ENCODE measurements around the gene UNC80. TPM values are rescaled to one million over a fixed set of nuclear protein-coding genes. Genes with fewer than 3 reads are reported as not detected.
A peak's percentile ranks its signal among the peaks of the same experiment; 100 is the strongest.

UNC80 gene, protein sequence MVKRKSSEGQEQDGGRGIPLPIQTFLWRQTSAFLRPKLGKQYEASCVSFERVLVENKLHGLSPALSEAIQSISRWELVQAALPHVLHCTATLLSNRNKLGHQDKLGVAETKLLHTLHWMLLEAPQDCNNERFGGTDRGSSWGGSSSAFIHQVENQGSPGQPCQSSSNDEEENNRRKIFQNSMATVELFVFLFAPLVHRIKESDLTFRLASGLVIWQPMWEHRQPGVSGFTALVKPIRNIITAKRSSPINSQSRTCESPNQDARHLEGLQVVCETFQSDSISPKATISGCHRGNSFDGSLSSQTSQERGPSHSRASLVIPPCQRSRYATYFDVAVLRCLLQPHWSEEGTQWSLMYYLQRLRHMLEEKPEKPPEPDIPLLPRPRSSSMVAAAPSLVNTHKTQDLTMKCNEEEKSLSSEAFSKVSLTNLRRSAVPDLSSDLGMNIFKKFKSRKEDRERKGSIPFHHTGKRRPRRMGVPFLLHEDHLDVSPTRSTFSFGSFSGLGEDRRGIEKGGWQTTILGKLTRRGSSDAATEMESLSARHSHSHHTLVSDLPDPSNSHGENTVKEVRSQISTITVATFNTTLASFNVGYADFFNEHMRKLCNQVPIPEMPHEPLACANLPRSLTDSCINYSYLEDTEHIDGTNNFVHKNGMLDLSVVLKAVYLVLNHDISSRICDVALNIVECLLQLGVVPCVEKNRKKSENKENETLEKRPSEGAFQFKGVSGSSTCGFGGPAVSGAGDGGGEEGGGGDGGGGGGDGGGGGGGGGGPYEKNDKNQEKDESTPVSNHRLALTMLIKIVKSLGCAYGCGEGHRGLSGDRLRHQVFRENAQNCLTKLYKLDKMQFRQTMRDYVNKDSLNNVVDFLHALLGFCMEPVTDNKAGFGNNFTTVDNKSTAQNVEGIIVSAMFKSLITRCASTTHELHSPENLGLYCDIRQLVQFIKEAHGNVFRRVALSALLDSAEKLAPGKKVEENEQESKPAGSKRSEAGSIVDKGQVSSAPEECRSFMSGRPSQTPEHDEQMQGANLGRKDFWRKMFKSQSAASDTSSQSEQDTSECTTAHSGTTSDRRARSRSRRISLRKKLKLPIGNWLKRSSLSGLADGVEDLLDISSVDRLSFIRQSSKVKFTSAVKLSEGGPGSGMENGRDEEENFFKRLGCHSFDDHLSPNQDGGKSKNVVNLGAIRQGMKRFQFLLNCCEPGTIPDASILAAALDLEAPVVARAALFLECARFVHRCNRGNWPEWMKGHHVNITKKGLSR (N-terminal part only)
- total RNA-seq (ENCODE audit: low replicate concordance) = not detected in 2 replicates

DNA sequence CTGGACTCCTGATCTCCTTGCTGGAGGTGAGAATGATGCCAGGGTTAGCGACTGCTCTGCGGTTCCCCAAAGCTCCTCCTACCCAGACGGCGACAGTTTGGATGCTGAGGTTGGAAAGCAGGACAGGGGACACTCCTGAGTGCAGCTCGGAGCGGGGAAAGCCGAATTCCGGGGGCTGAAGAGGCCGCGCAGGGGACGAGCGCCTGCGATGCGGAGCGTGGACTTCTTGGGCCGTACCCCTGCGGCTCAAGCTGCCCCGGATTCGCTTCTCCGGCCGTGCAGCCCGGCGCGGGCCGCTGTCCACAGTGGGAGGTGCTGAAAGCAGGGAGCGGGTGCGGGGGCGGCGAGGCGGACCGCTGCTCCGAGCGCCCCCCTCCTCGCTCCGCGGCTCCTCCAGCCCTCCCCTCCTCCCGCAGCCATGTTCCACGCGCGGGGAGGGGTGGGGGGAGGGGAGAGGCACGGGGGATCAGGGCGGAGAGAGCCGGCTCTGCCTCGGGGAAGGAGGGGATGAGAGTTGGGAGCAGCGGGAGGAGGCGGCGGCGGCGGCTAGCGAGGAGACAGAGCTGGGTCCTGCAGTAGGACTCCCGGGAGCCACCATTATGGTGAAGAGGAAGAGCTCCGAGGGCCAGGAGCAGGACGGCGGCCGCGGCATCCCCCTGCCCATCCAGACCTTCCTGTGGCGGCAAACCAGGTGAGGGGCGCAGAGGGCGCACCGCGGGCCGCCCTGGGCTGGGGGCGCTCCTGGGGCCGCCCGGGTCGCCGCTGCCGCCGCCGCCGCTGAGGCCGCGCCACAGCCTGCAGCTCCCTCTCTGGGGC lies at the start of gene UNC80:
UNC80 (plus strand) TSS at position 359 of the 816 bp plus-strand sequence; CDS start at position 600, 241 bp downstream.
- peak within 1 kb of the TSS; percentile 57 for H3K4me3 ChIP-seq (ENCODE audit: low read depth, low read length)
- TF ChIP-seq, protein P1, sequence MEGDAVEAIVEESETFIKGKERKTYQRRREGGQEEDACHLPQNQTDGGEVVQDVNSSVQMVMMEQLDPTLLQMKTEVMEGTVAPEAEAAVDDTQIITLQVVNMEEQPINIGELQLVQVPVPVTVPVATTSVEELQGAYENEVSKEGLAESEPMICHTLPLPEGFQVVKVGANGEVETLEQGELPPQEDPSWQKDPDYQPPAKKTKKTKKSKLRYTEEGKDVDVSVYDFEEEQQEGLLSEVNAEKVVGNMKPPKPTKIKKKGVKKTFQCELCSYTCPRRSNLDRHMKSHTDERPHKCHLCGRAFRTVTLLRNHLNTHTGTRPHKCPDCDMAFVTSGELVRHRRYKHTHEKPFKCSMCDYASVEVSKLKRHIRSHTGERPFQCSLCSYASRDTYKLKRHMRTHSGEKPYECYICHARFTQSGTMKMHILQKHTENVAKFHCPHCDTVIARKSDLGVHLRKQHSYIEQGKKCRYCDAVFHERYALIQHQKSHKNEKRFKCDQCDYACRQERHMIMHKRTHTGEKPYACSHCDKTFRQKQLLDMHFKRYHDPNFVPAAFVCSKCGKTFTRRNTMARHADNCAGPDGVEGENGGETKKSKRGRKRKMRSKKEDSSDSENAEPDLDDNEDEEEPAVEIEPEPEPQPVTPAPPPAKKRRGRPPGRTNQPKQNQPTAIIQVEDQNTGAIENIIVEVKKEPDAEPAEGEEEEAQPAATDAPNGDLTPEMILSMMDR (IDR thresholded peaks at IDR 0.05; ENCODE audit: insufficient read depth, low read length) = no peak
- peak; percentile 49 for DNase-seq (ENCODE audit: low read depth)

DNA sequence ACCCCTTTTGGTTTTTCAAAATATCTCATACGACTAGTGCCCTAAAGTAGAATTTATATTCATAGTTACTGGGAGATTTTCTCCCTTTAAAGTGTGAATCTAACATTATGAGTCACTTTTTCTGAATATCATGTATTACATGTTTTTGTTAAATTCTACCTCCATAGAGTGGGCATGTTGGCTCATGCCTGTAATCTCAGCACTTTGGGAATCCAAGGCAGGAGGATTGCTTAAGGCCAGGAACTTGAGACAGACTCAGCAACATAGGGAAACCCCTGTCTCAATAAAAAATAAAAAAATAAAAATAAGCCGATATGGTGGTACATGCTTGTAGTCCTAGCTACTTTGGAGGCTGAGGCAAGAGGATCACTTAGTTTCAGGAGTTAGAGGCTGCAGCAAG lies 45.3 kb upstream of the UNC80 start:
- TF ChIP-seq, protein P1 (IDR thresholded peaks at IDR 0.05; ENCODE audit: insufficient read depth, low read length) = no peak
- H3K4me3 ChIP-seq (ENCODE audit: low read depth, low read length) = no peak overlapping the region
- DNase-seq (ENCODE audit: low read depth) = no peak

DNA sequence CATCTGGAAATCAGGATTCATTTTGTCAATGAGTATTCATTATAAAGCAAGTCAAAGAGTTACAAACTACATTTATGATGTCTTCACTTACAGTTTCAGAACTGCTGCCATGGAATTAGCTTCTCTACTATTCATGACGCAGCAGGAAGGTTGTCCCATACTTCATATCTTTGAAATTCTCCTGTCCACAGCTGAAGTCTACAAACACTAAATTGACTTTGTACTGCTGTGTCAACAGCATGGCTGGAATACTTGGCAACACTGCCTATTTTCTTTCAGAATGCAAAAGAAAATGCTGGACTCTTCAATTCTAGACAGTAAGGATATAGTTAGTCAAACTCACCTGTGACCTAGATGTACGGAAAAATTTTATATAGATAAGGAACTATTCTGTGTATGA lies 44.6 kb upstream of the UNC80 start:
- no peak overlapping the region for H3K4me3 ChIP-seq (ENCODE audit: low read depth, low read length)
- TF ChIP-seq, protein P1 (IDR thresholded peaks at IDR 0.05; ENCODE audit: insufficient read depth, low read length) = no peak
- no peak for DNase-seq (ENCODE audit: low read depth)

DNA sequence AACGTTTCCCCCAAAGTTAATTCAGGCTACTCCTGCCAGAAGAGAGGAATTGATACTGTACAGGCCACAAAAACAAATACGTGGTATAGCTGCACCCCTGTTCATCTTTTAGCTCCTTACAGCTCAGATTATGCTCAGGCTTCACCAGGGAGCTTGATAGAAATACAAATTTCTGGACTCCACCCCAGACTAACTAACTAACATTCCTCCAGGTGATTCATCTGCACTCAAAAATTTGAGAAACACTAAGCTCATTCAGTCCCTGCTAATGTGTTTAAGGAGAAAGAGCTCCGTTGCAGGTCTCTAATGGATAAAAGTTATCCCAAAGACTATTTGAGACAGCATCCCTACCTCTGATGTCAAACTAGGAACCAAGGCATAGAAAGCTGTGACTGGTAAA lies 36.8 kb upstream of the UNC80 start:
- H3K4me3 ChIP-seq (ENCODE audit: low read depth, low read length) = no peak overlapping the region
- TF ChIP-seq, protein P1 (IDR thresholded peaks at IDR 0.05; ENCODE audit: insufficient read depth, low read length) = no peak
- no peak for DNase-seq (ENCODE audit: low read depth)

DNA sequence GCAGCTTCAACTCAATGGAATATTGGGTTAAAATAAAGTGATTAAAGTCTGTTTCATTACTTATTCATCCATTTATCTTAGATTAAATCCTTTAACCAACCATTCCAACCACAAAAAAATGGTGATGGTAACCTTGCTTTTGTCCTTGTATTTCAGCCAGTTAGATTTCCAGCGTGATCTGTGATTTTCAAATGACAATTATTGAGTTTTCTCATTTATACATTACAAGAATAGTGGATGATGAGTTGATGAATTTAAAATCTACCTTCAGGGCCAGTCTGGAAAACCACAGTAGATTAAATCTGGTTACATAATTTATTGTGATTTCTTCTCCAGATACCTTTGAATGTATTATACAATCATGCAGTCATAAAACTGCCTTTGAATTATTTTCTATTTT lies 29.7 kb upstream of the UNC80 start:
- no peak overlapping the region for H3K4me3 ChIP-seq (ENCODE audit: low read depth, low read length)
- TF ChIP-seq, protein P1 (IDR thresholded peaks at IDR 0.05; ENCODE audit: insufficient read depth, low read length) = no peak
- no peak for DNase-seq (ENCODE audit: low read depth)

Data from fibroblast of the aortic adventitia (primary cell).